Keratinocyte (primary cell): Measurements from ENCODE around the gene FAM72C.
"Not testable (repeated sequence)": the region's sequence is repeated elsewhere in the genome, so short reads cannot be mapped to it uniquely, and the experiment has no call there.

Source experiments
- CTCF ChIP-seq, 3 experiments: IDR thresholded peaks in 1 of 3; conservative IDR thresholded peaks in 1 of 3; optimal IDR thresholded peaks in 1 of 3; 2 replicates in 2 of 3; 3 replicates in 1 of 3; pipeline versions ENCODE3 to v1.5.1; 2011; ENCODE audit warnings: low read length in 3 of 3, mild to moderate bottlenecking in 3 of 3, moderate library complexity in 2 of 3, control low read depth in 1 of 3, inconsistent platforms in 1 of 3; ENCODE audit not compliant: insufficient read depth in 2 of 3; ENCODE audit errors: extremely low read depth in 1 of 3
- EZH2 ChIP-seq: IDR thresholded peaks from one replicate; pipeline ENCODE4 v1.6.1; 2012; ENCODE audit warnings: inconsistent platforms, mild to moderate bottlenecking, low read length, moderate library complexity

GRCh38 chr1:143965860-143966259 lies 5.9 kb downstream of the FAM72C start:
- TF ChIP-seq CTCF (optimal IDR thresholded peaks at IDR 0.05 in 1 of 3, IDR thresholded peaks at IDR 0.05 in 1 of 3, conservative IDR thresholded peaks at IDR 0.05 in 1 of 3; ENCODE audit: extremely low read depth in 1 of 3, insufficient read depth in 2 of 3, low read length in 3 of 3); EZH2: not testable (repeated sequence)
